Keratinocyte (primary cell): Measurements from ENCODE around the gene GPR137B.
"Not testable (repeated sequence)": the region's sequence is repeated elsewhere in the genome, so short reads cannot be mapped to it uniquely, and the experiment has no call there.

ENCODE experiments used
- CTCF ChIP-seq, 3 experiments: IDR thresholded peaks in 1 of 3; conservative IDR thresholded peaks in 1 of 3; optimal IDR thresholded peaks in 1 of 3; 2 replicates in 2 of 3; 3 replicates in 1 of 3; pipeline versions ENCODE3 to v1.5.1; 2011; ENCODE audit warnings: low read length in 3 of 3, mild to moderate bottlenecking in 3 of 3, moderate library complexity in 2 of 3, control low read depth in 1 of 3, inconsistent platforms in 1 of 3; ENCODE audit not compliant: insufficient read depth in 2 of 3; ENCODE audit errors: extremely low read depth in 1 of 3
- EZH2 ChIP-seq: IDR thresholded peaks from one replicate; pipeline ENCODE4 v1.6.1; 2012; ENCODE audit warnings: inconsistent platforms, mild to moderate bottlenecking, low read length, moderate library complexity

GRCh38 chr1:236186471-236186870 is 44.1 kb downstream of the GPR137B start:
- TF ChIP-seq CTCF (optimal IDR thresholded peaks at IDR 0.05 in 1 of 3, IDR thresholded peaks at IDR 0.05 in 1 of 3, conservative IDR thresholded peaks at IDR 0.05 in 1 of 3; ENCODE audit: extremely low read depth in 1 of 3, insufficient read depth in 2 of 3, low read length in 3 of 3); EZH2: not testable (repeated sequence)
